Mucosa of gallbladder (tissue), 1 donor: ENCODE data around the gene TMEM150B. TPM values are rescaled to one million over a fixed set of nuclear protein-coding genes. Genes with fewer than 3 reads are reported as not detected.

ENCODE experiments used
- DNase-seq: peaks from one replicate; pipeline ENCODE4 v3.0.0-alpha.2; 2020; ENCODE audit warnings: low spot score
- total RNA-seq: library from RNA; stranded (reverse); gene quantifications from one replicate; pipeline ENCODE4 v1.2.1, GENCODE V29; 2021
- donor health status: DM: no; HTN: no; CAD: no.

The TMEM150B gene
- total RNA-seq, 1 donor from 2014 or later: 10.1 TPM

GRCh38 chr19:55305983-55306562 lies 19.1 kb downstream of the TMEM150B start:
- no peak for DNase-seq

GRCh38 chr19:55305491-55305890 lies 19.6 kb downstream of the TMEM150B start:
- peak; percentile 41 for DNase-seq

GRCh38 chr19:55304980-55305379 lies 20.2 kb downstream of the TMEM150B start:
- DNase-seq: no peak

- DNase-seq: no peak
Observed at GRCh38 chr19:55304279-55304978, 20.7 kb downstream of the TMEM150B start.

- DNase-seq: no peak
Observed at GRCh38 chr19:55303477-55303876, 21.7 kb downstream of the TMEM150B start.

GRCh38 chr19:55302318-55302703 lies 22.8 kb downstream of the TMEM150B start:
- DNase-seq: no peak

- peak; percentile 91 for DNase-seq
Observed at GRCh38 chr19:55301459-55302317, 23.5 kb downstream of the TMEM150B start.

- no peak for DNase-seq
Observed at GRCh38 chr19:55300886-55301458, 24.2 kb downstream of the TMEM150B start.

- no peak for DNase-seq
Observed at GRCh38 chr19:55299991-55300390, 25.1 kb downstream of the TMEM150B start.

- DNase-seq: no peak
Observed at GRCh38 chr19:55297267-55297666, 27.9 kb downstream of the TMEM150B start.

- DNase-seq: no peak
Observed at GRCh38 chr19:55289117-55289796, 35.9 kb downstream of the TMEM150B start.

- no peak for DNase-seq
Observed at GRCh38 chr19:55287361-55288079, 37.6 kb downstream of the TMEM150B start.

GRCh38 chr19:55285229-55285890 lies 39.8 kb downstream of the TMEM150B start:
- DNase-seq: no peak

- no peak for DNase-seq
Observed at GRCh38 chr19:55284405-55285058, 40.6 kb downstream of the TMEM150B start.

- DNase-seq: no peak
Observed at GRCh38 chr19:55283548-55284377, 41.4 kb downstream of the TMEM150B start, which contains the start of gene BRSK1. TSS of gene BRSK1 (plus strand) at chr19:55283997. CDS start at chr19:55284443, 446 bp downstream.

- DNase-seq: peak; percentile 94
Observed at GRCh38 chr19:55279770-55280643, 45.1 kb downstream of the TMEM150B start, which contains the start of gene HSPBP1. TSS of gene HSPBP1 (minus strand) at chr19:55280110. CDS start at chr19:55279608, 502 bp downstream.

GRCh38 chr19:55279340-55279739 lies 45.8 kb downstream of the TMEM150B start:
- DNase-seq: no peak
